Panc1 (cell line): ENCODE results near the gene CDCA7L. TPM values are rescaled to one million over a fixed set of nuclear protein-coding genes. Genes with fewer than 3 reads are reported as not detected.

Experiments used
- ATAC-seq: fragments of 200-7000 bp; cut with Tn5 transposase; 2 replicates; pipeline ENCODE4 v1.9.1; 2020; ENCODE audit warnings: mild to moderate bottlenecking, moderate library complexity
- BruUV-seq: library from RNA; stranded (reverse); fragments of 400-500 nt; replicated peaks from 2 replicates; lab custom pipeline; 2021; lab: Mats Ljungman, UMichigan
- CTCF ChIA-PET: fragments of 300-600 bp; sonication (Branson Sonifier 250); formaldehyde crosslinking; loops from one replicate; lab custom pipeline; 2022; ENCODE audit warnings: antibody characterized with exemption; lab: Charles Lee
- POLR2A ChIA-PET: fragments of 300-600 bp; sonication (Branson Sonifier 250); formaldehyde crosslinking; loops from one replicate; lab custom pipeline; 2022; ENCODE audit warnings: antibody characterized with exemption; lab: Charles Lee
- DNase-seq: peaks from one replicate; pipeline ENCODE4 v3.0.0-alpha.2; 2010; ENCODE audit warnings: low read depth, low spot score
- H3K27ac ChIP-seq: 2 replicates; pipeline ENCODE4 v1.5.1; 2011; ENCODE audit warnings: mild to moderate bottlenecking, low read length, inconsistent platforms
- H3K27me3 ChIP-seq: fragments of 200-500 bp; sonication (Bioruptor generic); 2 replicates; pipeline ENCODE4 v1.6.0; 2014; ENCODE audit warnings: low read length, inconsistent platforms; ENCODE audit not compliant: control insufficient read depth, insufficient read depth
- H3K36me3 ChIP-seq: fragments of 200-500 bp; sonication (Bioruptor generic); 2 replicates; pipeline ENCODE4 v1.5.1; 2014; ENCODE audit warnings: inconsistent platforms, mild to moderate bottlenecking, low read length, moderate library complexity; ENCODE audit not compliant: control insufficient read depth, insufficient read depth
- H3K4me1 ChIP-seq: 2 replicates; pipeline ENCODE4 v1.5.1; 2011; ENCODE audit warnings: inconsistent platforms, mild to moderate bottlenecking, low read length, moderate library complexity; ENCODE audit not compliant: control insufficient read depth, insufficient read depth
- H3K4me3 ChIP-seq, 2 experiments: 2 replicates each; pipeline ENCODE4 v1.5.1; 2011 to 2012; ENCODE audit warnings: low read depth in 2 of 2, low read length in 2 of 2, mild to moderate bottlenecking in 2 of 2, inconsistent platforms in 1 of 2, moderate library complexity in 1 of 2
- H3K9me3 ChIP-seq: fragments of 200-500 bp; sonication (Bioruptor generic); 2 replicates; pipeline ENCODE4 v1.5.1; 2014; ENCODE audit warnings: low read depth, mild to moderate bottlenecking, inconsistent platforms, low read length, moderate library complexity; ENCODE audit not compliant: control insufficient read depth, insufficient read depth
- CTCF ChIP-seq: fragments of 450-650 bp; IDR thresholded peaks from 2 replicates; pipeline ENCODE4 v1.5.1; 2017; ENCODE audit warnings: mild to moderate bottlenecking
- POLR2AphosphoS5 ChIP-seq: IDR thresholded peaks from 2 replicates; pipeline ENCODE4 v1.6.1; 2012; ENCODE audit warnings: mild to moderate bottlenecking, low read depth, low read length, moderate library complexity
- SIN3A ChIP-seq: IDR thresholded peaks from 2 replicates; pipeline ENCODE4 v1.6.1; 2012; ENCODE audit warnings: low read depth, mild to moderate bottlenecking, low read length, moderate library complexity, borderline replicate concordance; ENCODE audit not compliant: insufficient read depth
- TCF7L2 ChIP-seq: IDR thresholded peaks from 2 replicates; pipeline ENCODE4 v1.6.1; 2011; ENCODE audit warnings: mild to moderate bottlenecking, low read depth, low read length, inconsistent platforms
- in situ Hi-C: cut with HindIII; loops from 2 replicates; pipeline ENCODE4 v1.10.0; 2016; ENCODE audit warnings: low sequenced_read_pairs, low pct_unique_long_range_greater_than_20kb
- intact Hi-C: fragments of 100-400 bp; cut with micrococcal nuclease; formaldehyde crosslinking; loops from one replicate; pipeline ENCODE4 v1.10.0; 2022; ENCODE audit not compliant: unreplicated experiment
- total RNA-seq: library from RNA; stranded (reverse); gene quantifications from one replicate; pipeline ENCODE4 v1.2.1, GENCODE V29; 2021; ENCODE audit not compliant: unreplicated experiment
- TF ChIP-seq, protein P1 (sequence below), 2 experiments: IDR thresholded peaks; 2 replicates each; pipeline ENCODE4 v1.6.1; 2011 to 2012; ENCODE audit warnings: low read depth in 2 of 2, control low read depth in 1 of 2, low read length in 1 of 2, mild to moderate bottlenecking in 1 of 2, moderate library complexity in 1 of 2; ENCODE audit not compliant: insufficient read depth in 1 of 2

CDCA7L gene
- total RNA-seq, 1 experiment from 2014 or later = 46.1 TPM

GRCh38 chr7:21953781-21954180 lies 8.1 kb upstream of the CDCA7L start:
- ATAC-seq (no peak), DNase-seq (no peak)
- ChIA-PET CTCF (no interaction called here), POLR2A (no interaction called here)
- intact Hi-C loops = no loop called here
- no peak overlapping the region for H3K4me3 ChIP-seq
- no peak overlapping the region for H3K27ac ChIP-seq
- in situ Hi-C loops = no loop called here
- no peak for TF ChIP-seq POLR2AphosphoS5
- TF ChIP-seq, protein P1, sequence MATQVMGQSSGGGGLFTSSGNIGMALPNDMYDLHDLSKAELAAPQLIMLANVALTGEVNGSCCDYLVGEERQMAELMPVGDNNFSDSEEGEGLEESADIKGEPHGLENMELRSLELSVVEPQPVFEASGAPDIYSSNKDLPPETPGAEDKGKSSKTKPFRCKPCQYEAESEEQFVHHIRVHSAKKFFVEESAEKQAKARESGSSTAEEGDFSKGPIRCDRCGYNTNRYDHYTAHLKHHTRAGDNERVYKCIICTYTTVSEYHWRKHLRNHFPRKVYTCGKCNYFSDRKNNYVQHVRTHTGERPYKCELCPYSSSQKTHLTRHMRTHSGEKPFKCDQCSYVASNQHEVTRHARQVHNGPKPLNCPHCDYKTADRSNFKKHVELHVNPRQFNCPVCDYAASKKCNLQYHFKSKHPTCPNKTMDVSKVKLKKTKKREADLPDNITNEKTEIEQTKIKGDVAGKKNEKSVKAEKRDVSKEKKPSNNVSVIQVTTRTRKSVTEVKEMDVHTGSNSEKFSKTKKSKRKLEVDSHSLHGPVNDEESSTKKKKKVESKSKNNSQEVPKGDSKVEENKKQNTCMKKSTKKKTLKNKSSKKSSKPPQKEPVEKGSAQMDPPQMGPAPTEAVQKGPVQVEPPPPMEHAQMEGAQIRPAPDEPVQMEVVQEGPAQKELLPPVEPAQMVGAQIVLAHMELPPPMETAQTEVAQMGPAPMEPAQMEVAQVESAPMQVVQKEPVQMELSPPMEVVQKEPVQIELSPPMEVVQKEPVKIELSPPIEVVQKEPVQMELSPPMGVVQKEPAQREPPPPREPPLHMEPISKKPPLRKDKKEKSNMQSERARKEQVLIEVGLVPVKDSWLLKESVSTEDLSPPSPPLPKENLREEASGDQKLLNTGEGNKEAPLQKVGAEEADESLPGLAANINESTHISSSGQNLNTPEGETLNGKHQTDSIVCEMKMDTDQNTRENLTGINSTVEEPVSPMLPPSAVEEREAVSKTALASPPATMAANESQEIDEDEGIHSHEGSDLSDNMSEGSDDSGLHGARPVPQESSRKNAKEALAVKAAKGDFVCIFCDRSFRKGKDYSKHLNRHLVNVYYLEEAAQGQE (IDR thresholded peaks at IDR 0.05; ENCODE audit: insufficient read depth in 1 of 2, low read depth in 2 of 2, low read length in 1 of 2) = no peak
- TF ChIP-seq SIN3A = no peak
- no peak for TF ChIP-seq TCF7L2
- no peak for TF ChIP-seq CTCF
- H3K27me3 ChIP-seq = no peaks in the 10 kb centered on the region; the same call in 1 of the 2 replicates
- no peaks in the 10 kb centered on the region for H3K36me3 ChIP-seq
- H3K4me1 ChIP-seq = no peaks in the 10 kb centered on the region
- H3K9me3 ChIP-seq = no peaks in the 10 kb centered on the region
- BruUV-seq = no TSS peak

DNA sequence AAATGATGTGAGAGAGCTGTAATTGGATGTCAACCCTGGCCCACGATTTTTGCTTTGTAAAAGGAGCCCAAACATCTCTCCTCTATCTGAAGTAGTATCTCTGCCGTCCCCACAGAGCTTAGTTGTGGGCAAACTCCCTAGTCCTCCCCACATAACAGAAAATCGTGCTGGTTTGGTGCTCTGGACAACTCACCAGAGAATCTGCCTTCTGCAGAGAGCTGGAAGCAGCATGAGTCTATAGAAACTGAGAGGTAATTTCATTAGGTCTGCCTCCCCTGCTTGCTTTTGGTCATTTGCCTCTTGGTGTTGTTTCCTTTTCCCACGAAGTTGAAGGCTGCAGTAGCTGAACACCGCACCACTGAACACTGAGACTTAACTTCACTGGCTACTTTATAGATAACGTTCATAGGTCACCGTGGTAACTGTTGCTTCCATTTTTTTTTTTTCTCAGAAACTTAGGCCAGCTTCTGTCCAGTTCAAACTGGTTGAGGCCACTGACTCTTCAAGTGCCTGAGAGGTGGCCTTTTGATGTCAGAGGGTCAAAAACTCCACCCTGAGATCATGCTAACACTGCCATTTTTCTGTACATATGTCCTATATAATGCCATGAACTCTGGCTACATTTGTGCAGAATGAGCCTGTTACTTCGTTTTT lies 3.3 kb upstream of the CDCA7L start:
- POLR2A ChIA-PET = no interaction called here
- TF ChIP-seq, protein P1 (IDR thresholded peaks at IDR 0.05; ENCODE audit: insufficient read depth in 1 of 2, low read depth in 2 of 2, low read length in 1 of 2) = no peak
- no peak for TF ChIP-seq POLR2AphosphoS5
- TF ChIP-seq CTCF = no peak
- no peak for TF ChIP-seq SIN3A
- TF ChIP-seq TCF7L2 = no peak
- CTCF ChIA-PET = interaction anchor here (0.8 kb wide), 1 partner anchor 35 kb away, joined by 3 read pairs; no protein-coding TSS in a partner anchor

More for the DNA sequence above, 3.3 kb upstream of the CDCA7L start:
- no peaks in the 10 kb centered on the region; the same call in 1 of the 2 replicates for H3K36me3 ChIP-seq
- H3K27me3 ChIP-seq = no peaks in the 10 kb centered on the region; the same call in 1 of the 2 replicates
- intact Hi-C loops = no loop called here
- 0 out of 2 replicates have a peak, but pooled peaks cover 4% of the 10 kb centered on the region for H3K4me1 ChIP-seq
- H3K27ac ChIP-seq = no peak overlapping the region
- ATAC-seq (no peak), DNase-seq (no peak)
- no peaks in the 10 kb centered on the region for H3K9me3 ChIP-seq
- BruUV-seq = no TSS peak
- H3K4me3 ChIP-seq = no peak overlapping the region
- in situ Hi-C loops = no loop called here
